HG03521 (cell line): Measurements from ENCODE around the gene PGLYRP4.
"Not testable (repeated sequence)": the region's sequence is repeated elsewhere in the genome, so short reads cannot be mapped to it uniquely, and the experiment has no call there.

Experiments used
- ATAC-seq: cut with Tn5 transposase; IDR thresholded peaks from one replicate; pipeline ENCODE4 v1.9.1; 2021; ENCODE audit warnings: mild to moderate bottlenecking, moderate library complexity; ENCODE audit not compliant: unreplicated experiment

The PGLYRP4 gene

DNA sequence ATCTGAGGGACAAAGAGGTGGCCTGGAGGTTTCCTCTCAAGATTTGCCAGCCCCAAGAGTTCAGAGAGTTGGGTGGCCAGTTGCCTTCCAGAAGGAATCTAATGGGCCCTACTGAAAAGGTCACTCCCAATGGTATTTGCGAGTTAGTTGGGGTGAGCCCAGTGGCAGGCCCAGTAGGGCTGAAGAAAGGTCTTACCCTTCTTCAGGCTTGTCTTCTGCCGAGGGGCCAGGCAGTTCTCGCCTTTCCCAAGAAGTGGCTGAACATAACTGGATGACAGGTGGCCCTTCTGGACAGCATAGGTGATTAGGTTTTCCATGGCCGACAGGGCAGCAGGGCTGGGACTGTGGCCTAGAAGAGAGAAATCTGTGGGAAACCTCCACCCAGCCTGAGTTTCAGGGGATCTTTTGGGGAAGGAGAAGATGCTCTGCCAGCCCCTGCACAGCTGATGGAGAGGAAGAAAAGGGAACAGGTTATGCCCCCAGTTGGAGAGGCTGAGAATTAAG lies 7.2 kb downstream of the PGLYRP4 start:
- no peak for ATAC-seq

DNA sequence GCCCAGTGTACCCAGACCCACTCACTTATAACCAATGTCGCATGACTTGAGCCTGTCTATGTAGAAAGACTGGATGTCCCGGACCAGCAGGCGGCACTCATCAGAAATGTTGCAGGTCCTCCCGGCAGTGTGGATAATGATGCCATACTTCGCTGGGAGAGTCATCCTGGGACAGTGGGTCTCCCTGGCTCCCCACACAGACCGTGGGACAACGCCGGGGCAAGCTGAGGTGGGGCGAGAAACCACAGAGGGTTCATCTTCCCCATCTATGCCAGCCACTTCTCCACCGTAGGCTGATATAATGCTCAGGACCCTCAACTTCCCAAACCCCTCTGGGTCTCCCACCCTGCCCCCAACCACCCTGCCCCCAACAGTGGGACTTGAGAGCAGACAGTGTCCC lies 8.3 kb downstream of the PGLYRP4 start:
- ATAC-seq = no peak

DNA sequence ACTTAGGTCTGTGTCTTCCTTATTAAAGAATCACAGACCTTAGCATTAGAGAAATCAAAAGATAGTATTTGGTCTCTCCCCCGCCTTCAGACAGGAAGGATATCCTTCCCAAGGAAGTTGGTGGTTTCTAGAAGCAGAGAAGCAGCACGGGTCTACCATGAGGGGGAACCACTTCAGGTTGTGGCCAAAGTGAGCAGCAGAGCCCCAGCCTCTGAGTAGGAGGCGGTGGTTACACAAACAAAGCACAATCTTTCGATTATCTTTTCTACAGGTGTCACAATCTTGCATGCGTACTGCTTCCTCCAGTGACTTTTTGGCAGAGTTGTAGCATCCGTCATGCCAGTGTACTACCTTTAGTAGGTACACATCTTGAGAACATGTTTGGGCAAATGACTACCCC lies 8.8 kb downstream of the PGLYRP4 start:
- no peak for ATAC-seq

DNA sequence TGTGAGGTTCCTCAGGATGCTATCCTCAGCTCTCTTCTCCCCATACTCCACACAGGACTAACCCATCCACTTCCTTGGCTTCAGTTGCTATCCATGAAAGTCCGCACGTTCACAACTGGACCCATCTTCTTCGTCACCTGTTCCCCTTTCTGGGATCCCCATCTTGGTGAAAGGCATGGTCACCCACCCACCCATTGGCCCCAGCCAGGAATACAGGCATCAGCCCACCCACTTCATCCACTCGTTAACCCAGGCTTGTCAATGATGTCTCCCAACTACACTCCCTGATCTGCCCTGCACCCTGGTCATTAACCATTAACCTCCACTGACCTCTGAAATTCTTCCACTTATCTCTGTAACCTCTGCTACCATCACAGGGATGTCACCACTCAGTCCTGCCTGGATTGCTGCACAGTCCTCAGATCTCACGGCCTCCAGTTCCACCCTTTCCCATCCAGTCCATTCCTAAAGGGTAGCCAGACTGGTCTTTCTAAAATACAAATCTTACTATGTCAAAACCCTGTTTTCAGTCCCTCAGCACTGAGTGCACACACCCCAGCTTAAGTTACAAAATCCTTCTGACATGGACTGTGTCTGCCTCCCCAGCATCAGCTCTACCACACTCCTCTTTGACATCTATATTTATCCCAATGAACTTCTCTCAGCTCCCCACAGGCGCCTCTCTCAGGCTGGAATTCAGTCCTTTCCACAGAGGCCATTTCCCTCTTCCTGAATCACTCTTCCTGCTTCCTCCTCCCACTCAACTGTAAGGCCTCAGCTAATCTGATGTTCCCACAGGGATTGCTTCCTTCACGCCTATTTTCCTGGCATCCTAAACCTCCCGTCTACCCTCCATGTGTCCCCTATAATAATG lies 10.4 kb downstream of the PGLYRP4 start:
- no peak for ATAC-seq

DNA sequence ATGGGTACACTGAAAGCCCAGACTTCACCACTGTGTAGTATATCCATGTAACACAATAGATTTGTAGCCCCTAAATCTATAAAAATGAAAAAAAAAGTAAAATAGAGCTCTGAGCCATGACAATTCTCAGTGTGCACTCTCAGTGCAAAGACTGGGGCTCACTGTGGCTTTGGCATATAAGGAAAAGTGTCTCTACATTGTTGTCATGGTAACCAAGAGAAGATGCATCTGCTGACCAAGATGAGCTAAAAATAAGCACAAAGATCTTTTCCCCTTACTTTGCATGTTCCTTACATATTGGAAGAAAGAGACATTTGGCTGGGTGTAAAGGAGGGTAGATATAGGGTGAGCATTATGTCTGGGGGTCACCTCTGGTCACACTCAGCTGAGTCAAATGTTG lies 12.0 kb downstream of the PGLYRP4 start:
- no peak for ATAC-seq

DNA sequence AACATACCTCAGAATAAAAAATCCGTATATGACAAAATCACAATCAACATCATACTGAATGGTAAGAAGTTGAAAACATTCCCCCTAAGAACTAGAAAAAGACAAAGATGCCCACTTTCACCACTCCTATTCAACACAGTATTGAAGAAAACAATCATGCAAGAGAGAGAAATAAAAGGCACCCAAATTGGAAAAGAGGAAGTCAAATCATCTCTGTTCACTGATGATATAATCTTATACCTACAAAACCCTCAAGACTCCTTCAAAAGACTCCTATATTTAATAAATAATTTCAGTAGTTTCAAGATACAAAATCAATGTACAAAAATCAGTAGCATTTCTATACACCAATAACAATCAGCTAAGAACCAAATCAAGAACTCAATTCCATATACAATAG lies 14.7 kb downstream of the PGLYRP4 start:
- ATAC-seq = no peak

DNA sequence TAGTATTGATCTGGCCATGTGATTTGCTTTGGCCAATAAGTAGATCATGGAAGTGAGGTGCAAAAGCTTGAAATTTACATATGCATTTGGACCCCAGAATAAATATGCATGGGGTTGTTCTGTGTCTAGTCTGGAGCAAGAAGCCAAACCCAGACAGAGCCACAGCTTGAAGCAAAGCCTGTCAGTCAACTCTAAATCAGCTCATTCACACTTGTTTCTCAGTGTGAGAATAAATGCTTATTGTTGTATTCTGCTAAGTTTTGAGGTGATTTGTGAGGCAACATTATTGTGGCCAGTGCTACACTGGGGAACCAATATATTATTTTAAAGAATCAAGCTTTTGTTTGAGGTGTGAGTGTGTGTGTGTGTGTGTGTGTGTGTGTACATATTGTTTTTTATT lies 23.7 kb downstream of the PGLYRP4 start:
- no peak for ATAC-seq

DNA sequence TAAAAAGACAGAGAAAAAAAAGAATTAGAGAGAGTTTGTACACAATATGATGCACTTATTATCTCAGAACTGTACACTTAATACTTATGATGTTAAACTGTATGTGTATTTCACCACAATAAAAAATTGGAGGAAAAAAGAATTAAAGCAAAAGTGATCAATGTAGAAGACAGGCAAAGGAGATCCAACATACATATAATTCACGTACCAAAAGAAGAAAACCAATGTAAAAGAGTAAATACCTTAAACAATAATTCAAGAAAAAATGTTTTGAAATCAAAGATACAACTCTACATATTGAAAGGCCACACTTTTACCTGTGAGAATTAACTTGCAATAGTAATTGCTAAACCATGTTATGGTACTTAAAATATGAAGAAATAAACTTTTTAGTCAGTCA lies 26.1 kb downstream of the PGLYRP4 start:
- no peak for ATAC-seq

DNA sequence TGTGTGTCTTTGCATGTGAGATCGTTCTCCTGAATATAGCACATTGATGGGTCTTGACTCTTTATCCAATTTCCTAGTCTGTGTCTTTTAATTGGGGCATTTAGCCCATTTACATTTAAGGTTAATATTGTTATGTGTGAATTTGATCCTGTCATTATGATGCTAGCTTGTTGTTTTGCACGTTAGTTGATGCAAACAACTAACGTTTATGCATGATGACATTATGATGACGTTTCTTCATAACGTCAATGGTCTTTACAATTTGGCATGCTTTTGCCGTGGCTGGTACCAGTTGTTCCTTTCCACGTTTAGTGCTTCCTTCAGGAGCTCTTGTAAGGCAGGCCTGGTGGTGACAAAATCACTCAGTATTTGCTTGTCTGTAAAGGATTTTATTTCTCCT lies 30.5 kb downstream of the PGLYRP4 start:
- not testable (repeated sequence) for ATAC-seq

DNA sequence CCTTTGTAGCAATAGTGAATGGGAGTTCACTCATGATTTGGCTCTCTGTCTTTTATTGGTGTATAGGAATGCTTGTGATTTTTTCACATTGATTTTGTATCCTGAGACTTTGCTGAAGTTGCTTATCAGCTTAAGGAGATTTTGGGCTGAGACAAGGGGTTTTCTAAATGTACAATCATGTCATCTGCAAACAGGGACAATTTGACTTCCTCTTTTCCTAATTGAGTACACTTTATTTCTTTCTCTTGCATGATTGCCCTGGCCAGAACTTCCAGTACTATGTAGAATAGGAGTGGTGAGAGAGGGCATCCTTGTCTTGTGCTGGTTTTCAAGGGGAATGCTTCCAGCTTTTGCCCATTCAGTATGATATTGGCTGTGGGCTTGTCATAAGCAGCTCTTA lies 32.6 kb downstream of the PGLYRP4 start:
- not testable (repeated sequence) for ATAC-seq

DNA sequence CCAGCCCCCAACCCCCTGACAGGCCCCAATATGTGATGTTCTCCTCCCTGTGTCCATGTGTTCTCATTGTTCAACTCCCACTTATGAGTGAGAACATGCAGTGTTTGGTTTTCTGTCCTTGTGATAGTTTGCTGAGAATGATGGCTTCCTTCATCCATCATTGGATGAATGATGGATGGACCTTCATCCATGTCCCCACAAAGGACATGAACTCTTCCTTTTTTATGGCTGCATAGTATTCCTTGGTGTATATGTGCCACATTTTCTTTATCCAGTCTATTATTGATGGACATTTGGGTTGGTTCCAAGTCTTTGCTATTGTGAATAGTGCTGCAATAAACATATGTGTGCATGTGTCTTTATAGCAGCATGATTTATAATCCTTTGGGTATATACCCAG lies 34.3 kb downstream of the PGLYRP4 start:
- not testable (repeated sequence) for ATAC-seq

DNA sequence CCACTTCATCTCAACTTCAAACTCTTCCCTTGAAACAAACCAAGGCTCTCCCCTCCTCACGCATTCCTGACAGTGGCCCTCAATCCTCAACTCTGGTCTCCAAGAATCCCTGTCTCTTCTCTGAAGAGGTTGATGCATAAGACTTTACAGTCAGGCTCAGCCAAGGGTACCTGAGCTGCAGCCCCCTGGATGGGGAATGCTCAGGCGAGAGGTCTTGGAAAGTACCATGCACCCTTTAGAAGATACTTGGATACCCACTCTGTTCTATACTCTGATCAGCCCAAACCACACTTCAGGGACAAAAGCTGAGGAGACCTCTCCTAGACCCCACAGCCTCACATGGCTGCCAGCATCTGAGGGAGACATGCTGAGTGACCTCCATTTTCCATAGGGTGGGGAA lies 35.4 kb downstream of the PGLYRP4 start:
- no peak for ATAC-seq

DNA sequence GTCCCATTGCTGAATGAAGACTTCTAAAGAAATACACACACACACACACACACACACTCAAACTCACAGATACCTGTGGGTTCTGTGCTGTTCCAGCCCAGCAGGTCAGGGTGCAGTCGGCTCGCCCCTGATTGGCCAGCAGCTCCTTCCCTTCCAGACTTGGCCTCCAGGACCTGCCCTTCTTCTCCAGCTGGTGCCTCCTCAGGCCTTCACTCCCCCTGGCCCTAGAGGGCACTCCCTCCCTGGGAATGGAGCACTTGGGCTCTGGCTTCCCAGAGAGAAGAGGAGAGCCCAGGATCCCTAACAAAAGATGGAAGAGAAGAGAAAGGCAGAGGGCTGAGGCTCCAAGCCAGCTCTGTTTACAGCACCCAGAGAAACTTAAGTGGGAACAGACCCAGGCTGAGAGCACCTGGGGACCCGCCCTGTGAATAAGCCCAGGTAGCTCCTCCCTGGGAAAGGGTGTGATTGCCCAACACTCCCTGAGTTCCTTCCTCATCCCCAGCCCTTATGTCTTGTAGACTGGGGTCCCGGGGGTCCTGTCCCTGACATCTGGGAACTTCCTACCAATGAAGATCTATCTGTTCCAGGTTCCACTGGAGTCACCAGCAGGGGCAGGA lies 36.0 kb downstream of the PGLYRP4 start, which contains the start of gene PGLYRP3:
Gene PGLYRP3, minus strand, starts transcription at position 383 of the 617 bp plus-strand sequence. CDS start 2,287 bp downstream, outside the sequence.
- no peak for ATAC-seq

DNA sequence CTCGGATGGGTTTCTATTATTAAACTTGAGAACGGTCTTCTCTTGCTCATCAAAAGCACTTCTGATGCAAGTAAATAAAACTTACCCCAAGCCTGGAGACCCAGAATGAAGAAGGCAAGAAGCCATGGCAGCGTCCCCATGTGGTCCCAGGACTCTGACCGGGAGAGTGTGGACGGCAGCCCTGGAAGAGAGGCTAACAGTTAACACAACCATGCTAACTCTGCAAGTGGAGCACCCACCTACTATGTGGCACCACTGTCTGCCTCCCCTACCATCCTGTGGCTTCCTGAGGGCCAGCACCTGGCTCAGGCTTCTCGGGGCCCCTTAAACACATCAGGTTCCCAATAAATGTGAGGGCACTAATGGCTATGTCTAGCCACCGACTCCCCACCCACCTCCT lies 38.1 kb downstream of the PGLYRP4 start:
- no peak for ATAC-seq

DNA sequence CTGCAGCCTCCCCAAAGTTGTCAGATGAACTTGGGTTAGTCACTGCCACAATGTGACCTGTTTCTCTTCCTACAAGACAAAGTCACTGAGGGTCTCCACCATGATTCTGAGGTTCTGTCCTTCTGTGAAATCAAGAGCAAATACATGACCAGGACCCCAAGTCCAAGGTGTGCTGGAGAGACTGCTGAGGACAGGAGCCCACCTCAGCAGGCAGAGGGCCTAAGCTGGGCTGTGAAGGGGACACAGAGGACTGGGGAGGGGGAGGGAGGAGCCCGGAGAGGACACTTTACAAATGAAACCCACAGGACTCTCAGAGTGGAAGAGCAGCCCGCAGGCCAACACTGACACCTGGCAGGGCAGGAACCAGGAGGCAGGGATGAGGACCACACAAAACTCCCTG lies 39.2 kb downstream of the PGLYRP4 start:
- no peak for ATAC-seq

DNA sequence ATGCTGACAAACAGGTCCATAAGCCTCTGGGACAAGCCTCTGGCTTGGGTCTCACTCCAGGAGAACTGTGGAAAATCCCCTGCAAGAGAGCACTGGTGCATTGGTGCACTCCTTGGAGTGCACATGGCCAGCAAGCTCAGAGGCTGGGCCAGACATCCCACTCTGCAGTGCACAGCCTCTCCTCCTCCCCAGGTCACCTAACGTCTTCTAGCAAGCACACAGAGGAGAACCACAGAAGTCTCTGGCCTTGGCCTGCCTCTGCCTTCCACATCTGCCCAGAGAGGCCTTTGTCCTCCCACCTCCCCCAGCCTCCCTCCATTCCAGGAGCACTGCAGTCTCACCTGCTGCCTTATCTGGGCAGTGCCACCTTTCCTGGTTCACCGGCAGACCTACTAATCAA lies 40.1 kb downstream of the PGLYRP4 start:
- no peak for ATAC-seq

DNA sequence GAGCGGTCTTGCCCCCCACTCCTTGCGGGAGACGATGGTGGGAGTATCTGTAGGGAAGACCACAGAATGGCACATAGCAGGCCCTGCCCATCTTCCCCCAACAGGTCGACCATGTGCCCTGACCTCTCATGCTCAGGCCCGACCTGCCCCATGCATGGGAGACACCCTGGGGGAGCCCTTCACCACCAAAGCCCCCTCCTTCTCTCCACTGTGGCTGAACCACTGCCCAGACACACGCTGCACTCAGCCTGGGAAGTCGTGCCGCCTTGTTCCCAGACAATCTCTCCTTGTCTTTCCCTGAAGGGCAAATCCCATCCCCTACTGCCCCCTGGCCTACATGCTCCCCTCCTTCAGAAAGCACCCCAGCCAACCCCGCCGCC lies 41.4 kb downstream of the PGLYRP4 start:
- ATAC-seq = no peak

DNA sequence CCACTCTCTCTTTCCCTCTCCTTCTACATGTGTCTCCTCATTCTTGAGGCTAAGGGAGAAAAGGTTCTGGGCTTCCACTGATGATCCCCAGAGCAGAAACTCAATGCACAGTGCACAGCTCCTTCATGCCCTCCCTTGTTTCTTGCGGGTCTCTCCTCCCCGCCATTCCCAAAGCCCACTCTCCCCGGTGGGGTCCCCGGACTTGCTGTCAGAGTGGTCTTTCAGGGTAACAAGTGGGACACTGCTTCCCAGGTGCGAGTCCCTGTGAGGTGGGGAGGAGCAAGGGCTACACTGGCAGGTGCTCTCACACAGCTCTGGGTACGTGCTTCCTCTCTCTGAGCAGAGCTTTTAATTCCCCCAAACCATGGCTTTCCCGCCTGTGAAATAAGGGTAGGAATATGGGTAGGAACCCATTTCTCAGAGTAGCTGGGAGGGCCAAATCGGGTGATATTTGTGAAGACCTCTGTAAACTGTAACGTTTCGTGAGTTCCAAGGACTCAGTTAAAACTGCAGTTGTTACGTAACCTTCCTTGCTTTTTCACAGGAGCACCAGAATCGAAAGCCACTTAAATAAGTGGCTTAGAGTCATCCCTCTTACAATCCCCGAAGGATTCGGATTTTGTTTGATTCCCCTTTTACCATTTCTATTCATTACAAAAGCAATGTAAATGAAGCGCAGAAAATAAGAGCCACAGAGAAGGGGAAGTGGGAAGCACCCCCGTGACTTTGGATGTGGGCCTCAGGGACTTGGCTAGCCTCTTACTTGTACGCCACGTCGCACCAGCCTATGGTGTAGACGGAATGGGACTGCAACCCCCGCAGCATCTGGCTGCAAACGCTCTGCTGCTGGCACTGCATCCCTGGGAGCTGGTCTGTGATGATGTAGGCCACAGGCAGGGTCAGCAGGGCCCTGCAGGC lies 42.1 kb downstream of the PGLYRP4 start:
- no peak for ATAC-seq

DNA sequence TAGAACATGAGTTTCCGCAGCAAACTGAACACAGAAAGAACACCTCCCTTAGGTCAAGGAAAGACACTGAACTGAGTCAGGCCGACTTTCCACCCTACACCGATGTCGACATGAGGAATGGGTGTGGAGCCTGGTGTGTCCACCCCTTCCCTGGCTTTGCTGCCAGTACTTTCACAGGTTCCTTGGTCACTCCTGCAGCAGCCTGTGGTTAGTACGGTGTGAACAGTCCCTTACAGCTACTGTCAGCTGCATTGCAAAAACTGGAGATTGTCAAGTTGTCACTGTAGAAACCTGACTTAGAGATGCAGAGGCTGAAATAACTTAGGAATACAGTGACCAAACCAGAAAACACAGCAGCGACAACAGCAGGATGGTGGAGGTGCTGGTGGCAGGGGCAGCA lies 43.0 kb downstream of the PGLYRP4 start:
- no peak for ATAC-seq

DNA sequence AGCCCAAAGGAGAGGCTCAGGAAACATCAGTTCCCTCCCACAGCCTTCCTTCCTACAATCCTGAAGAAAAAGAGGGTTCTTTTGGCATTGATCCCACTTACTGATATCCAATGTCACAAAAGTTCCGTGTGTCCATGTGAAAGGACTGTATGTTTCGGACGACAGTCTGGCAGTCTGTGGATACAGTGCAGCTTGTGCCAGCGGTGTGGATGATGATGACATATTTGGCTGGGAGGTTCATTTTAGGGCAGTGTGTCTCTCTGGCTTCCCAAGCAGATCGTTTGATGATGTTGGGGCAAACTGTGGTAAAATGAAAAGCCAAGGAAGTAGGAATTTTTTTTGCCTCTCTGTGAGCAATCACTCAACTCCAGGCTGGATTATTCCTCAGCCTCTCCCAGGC lies 46.3 kb downstream of the PGLYRP4 start:
- ATAC-seq = no peak

DNA sequence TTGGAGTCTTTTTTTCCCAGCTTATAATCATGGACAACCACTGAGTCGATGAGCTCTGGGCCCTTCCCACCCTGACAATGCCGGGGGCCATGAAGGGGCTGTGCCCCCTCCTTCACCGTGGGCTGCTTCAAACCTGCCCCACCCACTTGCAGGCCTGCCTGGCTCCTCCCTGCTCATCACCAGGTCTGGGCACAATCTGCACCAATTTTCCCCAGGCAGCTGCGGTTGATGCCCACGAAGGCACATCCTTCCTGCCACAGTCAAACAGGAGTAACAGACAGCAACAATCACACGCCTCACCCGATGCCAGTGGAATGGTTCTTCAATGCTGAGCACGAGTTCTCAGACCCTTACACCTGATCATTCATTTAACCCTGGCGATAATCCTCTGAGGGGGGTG lies 54.8 kb downstream of the PGLYRP4 start:
- ATAC-seq = no peak
